Activated gamma-delta T cell treated with anti-CD3 and anti-CD28 coated beads, Interleukin-2, amount 50 U/mL, for 16 hours (primary cell): ENCODE results near the gene SH3RF3.

ENCODE experiments used
- DNase-seq: peaks from one replicate; pipeline ENCODE4 v3.0.0-alpha.2; 2020; ENCODE audit warnings: low read depth

Gene SH3RF3

GRCh38 chr2:109476641-109477441, 347.8 kb downstream of the SH3RF3 start:
- no peak for DNase-seq

- DNase-seq, result no peak
Measured at GRCh38 chr2:109478906-109479493, 350.0 kb downstream of the SH3RF3 start.

GRCh38 chr2:109479804-109480203, 350.8 kb downstream of the SH3RF3 start:
- DNase-seq, result no peak

- DNase-seq, result no peak
Measured at GRCh38 chr2:109480486-109481195, 351.6 kb downstream of the SH3RF3 start.

- no peak for DNase-seq
Measured at GRCh38 chr2:109481196-109481555, 352.2 kb downstream of the SH3RF3 start.

- no peak for DNase-seq
Measured at GRCh38 chr2:109481599-109481998, 352.6 kb downstream of the SH3RF3 start.

- no peak for DNase-seq
Measured at GRCh38 chr2:109482361-109482861, 353.4 kb downstream of the SH3RF3 start.

GRCh38 chr2:109486711-109487535, 357.9 kb downstream of the SH3RF3 start:
- no peak for DNase-seq

GRCh38 chr2:109487536-109487869, 358.5 kb downstream of the SH3RF3 start:
- DNase-seq, result no peak

- DNase-seq, result no peak
Measured at GRCh38 chr2:109487871-109488655, 359.1 kb downstream of the SH3RF3 start.

GRCh38 chr2:109489296-109489695, 360.3 kb downstream of the SH3RF3 start:
- DNase-seq, result no peak

- no peak for DNase-seq
Measured at GRCh38 chr2:109493176-109493935, 364.4 kb downstream of the SH3RF3 start.

GRCh38 chr2:109494351-109494750, 365.3 kb downstream of the SH3RF3 start:
- no peak for DNase-seq

GRCh38 chr2:109497463-109497862, 368.5 kb downstream of the SH3RF3 start:
- DNase-seq, result no peak

GRCh38 chr2:109497911-109498870, 369.2 kb downstream of the SH3RF3 start:
- DNase-seq, result no peak

- no peak for DNase-seq
Measured at GRCh38 chr2:109498906-109499305, 369.9 kb downstream of the SH3RF3 start.

- no peak for DNase-seq
Measured at GRCh38 chr2:109499566-109499965, 370.6 kb downstream of the SH3RF3 start.

GRCh38 chr2:109500910-109501309, 371.9 kb downstream of the SH3RF3 start:
- DNase-seq, result no peak

GRCh38 chr2:109501461-109501860, 372.5 kb downstream of the SH3RF3 start:
- no peak for DNase-seq
